GM23338 (cell line): ENCODE measurements around the gene KCNQ5.

Experiments
- CTCF ChIP-seq, 2 experiments: fragments of 200-600 bp in 1 of 2; sonication (generic) in 1 of 2; conservative IDR thresholded peaks; 2 replicates each; pipeline versions ENCODE4 v1.5.1 to v1.6.1; 2016 to 2017; ENCODE audit warnings: antibody characterized with exemption in 2 of 2, low read depth in 2 of 2, mild to moderate bottlenecking in 2 of 2, moderate library complexity in 1 of 2
- EZH2 ChIP-seq: fragments of 200-600 bp; sonication (generic); IDR thresholded peaks from one replicate; pipeline ENCODE4 v1.8.0; 2017; ENCODE audit warnings: antibody characterized with exemption, mild to moderate bottlenecking, low read depth; ENCODE audit not compliant: unreplicated experiment
- REST ChIP-seq: IDR thresholded peaks from one replicate; pipeline ENCODE4 v1.6.1; 2018; ENCODE audit warnings: antibody characterized with exemption; ENCODE audit not compliant: unreplicated experiment

- TF ChIP-seq CTCF (conservative IDR thresholded peaks at IDR 0.05; ENCODE audit: low read depth in 2 of 2) (no peak), EZH2 (no peak), REST (no peak)
Measured at GRCh38 chr6:72677740-72678139, 55.9 kb downstream of the KCNQ5 start.
